ENCODE data around the gene ZNF586.

Gene ZNF586

DNA sequence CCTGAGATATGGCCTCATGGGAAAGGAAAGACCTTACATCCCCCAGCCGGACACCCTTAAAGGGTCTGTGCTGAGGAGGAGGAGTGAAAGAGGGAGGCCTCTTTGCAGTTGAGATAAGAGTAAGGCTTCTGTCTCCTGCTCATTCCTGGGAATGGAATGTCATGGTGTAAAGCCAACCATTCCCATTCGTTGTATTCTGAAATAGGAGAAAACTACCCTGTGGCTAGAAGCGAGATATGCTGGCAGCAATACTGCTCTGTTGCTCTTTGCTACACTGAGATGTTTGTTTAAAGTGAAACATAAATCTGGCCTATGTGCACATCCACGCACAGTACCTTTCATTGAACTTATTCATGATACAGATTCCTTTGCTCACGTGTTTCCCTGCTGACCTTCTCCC lies 59.8 kb downstream of the ZNF586 start:
- DNase-seq = no peak

GRCh38 chr19:57830071-57830602 lies 60.7 kb downstream of the ZNF586 start, which contains the start of gene ZNF587B:
ZNF587B (plus strand) TSS chr19:57830299; CDS start chr19:57830529, 230 bp downstream.
- DNase-seq = no peak
